Vagina (tissue), 2 donors: ENCODE results near the gene CPLANE1. TPM values are rescaled to one million over a fixed set of nuclear protein-coding genes. Genes with fewer than 3 reads are reported as not detected.

Source experiments
- DNase-seq, 2 donors: peaks; one replicate each; pipeline ENCODE4 v3.0.0-alpha.2; 2017; ENCODE audit errors: extremely low spot score in 2 of 2
- H3K27ac ChIP-seq: fragments of 200-600 bp; sonication (generic); one replicate; pipeline ENCODE4 v1.5.1; 2019
- H3K27me3 ChIP-seq: fragments of 200-600 bp; sonication (generic); one replicate; pipeline ENCODE4 v1.5.1; 2019
- H3K36me3 ChIP-seq, 2 donors: fragments of 200-600 bp; sonication (generic); one replicate each; pipeline ENCODE4 v1.5.1; 2017 to 2019
- H3K4me1 ChIP-seq: fragments of 200-600 bp; sonication (generic); one replicate; pipeline ENCODE4 v1.5.1; 2019
- H3K4me3 ChIP-seq, 2 donors: fragments of 200-600 bp; sonication (generic); 1 replicate in 1 of 2; 2 replicates in 1 of 2; pipeline ENCODE4 v1.5.1; 2016 to 2019
- H3K9me3 ChIP-seq: fragments of 200-600 bp; sonication (generic); one replicate; pipeline ENCODE4 v1.5.1; 2019
- POLR2A ChIP-seq, 2 donors: fragments of 450-650 bp; IDR thresholded peaks; one replicate each; pipeline ENCODE4 v1.6.1; 2017; ENCODE audit warnings: antibody characterized with exemption in 2 of 2, mild to moderate bottlenecking in 2 of 2, moderate library complexity in 2 of 2
- POLR2AphosphoS5 ChIP-seq, 2 donors: sonication (generic); formaldehyde crosslinking; IDR thresholded peaks; one replicate each; pipeline ENCODE4 v1.9.0; 2017; ENCODE audit warnings: antibody characterized with exemption in 2 of 2, mild to moderate bottlenecking in 2 of 2, low read depth in 1 of 2; ENCODE audit not compliant: insufficient read depth in 1 of 2
- intact Hi-C: fragments of 100-400 bp; cut with DNase I; formaldehyde crosslinking; loops from one replicate; pipeline ENCODE4 v1.15.1; 2023
- total RNA-seq: library from RNA; depleted of rRNA; stranded (reverse); fragments of >200 nt; gene quantifications from one replicate; pipeline ENCODE4 v1.2.3, GENCODE V29; 2016
- TF ChIP-seq, protein P1 (sequence below), 3 experiments: fragments of 450-650 bp in 2 of 3; fragments of 200-600 bp in 1 of 3; sonication (generic) in 1 of 3; IDR thresholded peaks; one replicate each; pipeline ENCODE4 v1.5.1; 2017 to 2019; ENCODE audit warnings: antibody characterized with exemption in 3 of 3, mild to moderate bottlenecking in 2 of 3, moderate library complexity in 2 of 3

CPLANE1 gene
- total RNA-seq, 1 donor from 2014 or later: 26.5 TPM

DNA sequence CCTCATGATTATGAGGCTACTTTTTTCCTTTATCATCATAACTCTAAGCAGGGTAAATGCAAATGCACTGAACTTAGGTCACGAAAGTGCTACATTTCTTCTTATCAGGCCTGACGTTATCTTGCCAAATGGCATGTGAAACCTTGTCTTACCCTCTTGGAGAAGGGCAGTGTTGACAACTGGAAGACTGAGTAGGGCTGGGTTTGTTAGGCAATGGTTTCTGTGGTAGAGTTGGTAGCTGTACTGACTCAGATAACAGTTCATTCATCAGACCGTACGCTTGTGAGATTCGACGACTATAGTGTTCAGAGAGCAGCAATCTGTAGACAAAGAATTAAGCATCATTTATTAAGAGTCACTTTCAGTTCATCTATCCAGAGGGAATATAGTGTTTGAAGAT, 127.7 kb downstream of the CPLANE1 start:
- H3K4me3 ChIP-seq: no peak overlapping the region
- H3K27ac ChIP-seq: no peak overlapping the region
- DNase-seq: no peak
- no peaks in the 10 kb centered on the region for H3K27me3 ChIP-seq
- H3K36me3 ChIP-seq: peaks cover 4 to 32% of the 10 kb centered on the region in 2 donors
- no peaks in the 10 kb centered on the region for H3K9me3 ChIP-seq
- intact Hi-C loops: no loop called here
- TF ChIP-seq POLR2AphosphoS5 (IDR thresholded peaks at IDR 0.05; ENCODE audit: insufficient read depth in 1 of 2, low read depth in 1 of 2): no peak
- TF ChIP-seq POLR2A (IDR thresholded peaks at IDR 0.05): no peak
- no peaks in the 10 kb centered on the region for H3K4me1 ChIP-seq

DNA sequence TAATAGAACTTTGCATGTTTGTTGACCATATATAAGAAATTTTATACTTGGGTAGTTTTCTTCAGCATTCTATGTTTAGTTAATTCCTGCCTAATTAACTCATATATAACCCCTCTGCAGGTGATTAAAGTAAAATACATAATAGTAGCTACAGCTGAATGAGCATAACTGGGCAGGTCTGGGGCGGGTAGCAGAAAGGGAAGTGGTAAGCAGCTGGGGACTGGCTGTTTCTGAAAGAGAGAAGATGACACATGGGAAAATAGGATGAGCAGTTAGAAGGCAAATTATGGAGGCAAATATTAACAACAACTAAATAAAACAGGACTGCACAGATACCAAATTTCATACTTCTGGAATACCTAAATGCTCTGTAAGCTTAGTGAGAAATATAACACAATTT, 128.1 kb downstream of the CPLANE1 start:
- TF ChIP-seq, protein P1, sequence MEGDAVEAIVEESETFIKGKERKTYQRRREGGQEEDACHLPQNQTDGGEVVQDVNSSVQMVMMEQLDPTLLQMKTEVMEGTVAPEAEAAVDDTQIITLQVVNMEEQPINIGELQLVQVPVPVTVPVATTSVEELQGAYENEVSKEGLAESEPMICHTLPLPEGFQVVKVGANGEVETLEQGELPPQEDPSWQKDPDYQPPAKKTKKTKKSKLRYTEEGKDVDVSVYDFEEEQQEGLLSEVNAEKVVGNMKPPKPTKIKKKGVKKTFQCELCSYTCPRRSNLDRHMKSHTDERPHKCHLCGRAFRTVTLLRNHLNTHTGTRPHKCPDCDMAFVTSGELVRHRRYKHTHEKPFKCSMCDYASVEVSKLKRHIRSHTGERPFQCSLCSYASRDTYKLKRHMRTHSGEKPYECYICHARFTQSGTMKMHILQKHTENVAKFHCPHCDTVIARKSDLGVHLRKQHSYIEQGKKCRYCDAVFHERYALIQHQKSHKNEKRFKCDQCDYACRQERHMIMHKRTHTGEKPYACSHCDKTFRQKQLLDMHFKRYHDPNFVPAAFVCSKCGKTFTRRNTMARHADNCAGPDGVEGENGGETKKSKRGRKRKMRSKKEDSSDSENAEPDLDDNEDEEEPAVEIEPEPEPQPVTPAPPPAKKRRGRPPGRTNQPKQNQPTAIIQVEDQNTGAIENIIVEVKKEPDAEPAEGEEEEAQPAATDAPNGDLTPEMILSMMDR (IDR thresholded peaks at IDR 0.05): no peak
- TF ChIP-seq POLR2AphosphoS5 (IDR thresholded peaks at IDR 0.05; ENCODE audit: insufficient read depth in 1 of 2, low read depth in 1 of 2): no peak
- no peak for TF ChIP-seq POLR2A (IDR thresholded peaks at IDR 0.05)
- H3K9me3 ChIP-seq: no peaks in the 10 kb centered on the region
- peaks cover 4 to 36% of the 10 kb centered on the region in 2 donors for H3K36me3 ChIP-seq
- no peak overlapping the region for H3K4me3 ChIP-seq
- no peaks in the 10 kb centered on the region for H3K4me1 ChIP-seq
- H3K27ac ChIP-seq: no peak overlapping the region
- H3K27me3 ChIP-seq: no peaks in the 10 kb centered on the region
- intact Hi-C loops: no loop called here
- DNase-seq: no peak

GRCh38 chr5:37120270-37120669, 128.9 kb downstream of the CPLANE1 start:
- Histone ChIP-seq H3K4me1 (no peaks in the 10 kb centered on the region), H3K4me3 (no peak overlapping the region), H3K36me3 (peaks cover 4 to 39% of the 10 kb centered on the region in 2 donors), H3K27ac (no peak overlapping the region), H3K9me3 (no peaks in the 10 kb centered on the region), H3K27me3 (no peaks in the 10 kb centered on the region)
- intact Hi-C loops: no loop called here
- TF ChIP-seq POLR2AphosphoS5 (IDR thresholded peaks at IDR 0.05; ENCODE audit: insufficient read depth in 1 of 2, low read depth in 1 of 2) (no peak), POLR2A (IDR thresholded peaks at IDR 0.05) (no peak)
- TF ChIP-seq, protein P1 (IDR thresholded peaks at IDR 0.05): no peak
- DNase-seq: no peak

GRCh38 chr5:37116359-37116758, 132.8 kb downstream of the CPLANE1 start:
- intact Hi-C loops: no loop called here
- DNase-seq: no peak
- H3K36me3 ChIP-seq: peaks cover 4 to 53% of the 10 kb centered on the region in 2 donors
- H3K27ac ChIP-seq: no peak overlapping the region
- no peaks in the 10 kb centered on the region for H3K4me1 ChIP-seq
- no peaks in the 10 kb centered on the region for H3K9me3 ChIP-seq
- H3K4me3 ChIP-seq: no peak overlapping the region
- TF ChIP-seq POLR2AphosphoS5 (IDR thresholded peaks at IDR 0.05; ENCODE audit: insufficient read depth in 1 of 2, low read depth in 1 of 2) (no peak), POLR2A (IDR thresholded peaks at IDR 0.05) (no peak)
- TF ChIP-seq, protein P1 (IDR thresholded peaks at IDR 0.05): no peak
- H3K27me3 ChIP-seq: no peaks in the 10 kb centered on the region

DNA sequence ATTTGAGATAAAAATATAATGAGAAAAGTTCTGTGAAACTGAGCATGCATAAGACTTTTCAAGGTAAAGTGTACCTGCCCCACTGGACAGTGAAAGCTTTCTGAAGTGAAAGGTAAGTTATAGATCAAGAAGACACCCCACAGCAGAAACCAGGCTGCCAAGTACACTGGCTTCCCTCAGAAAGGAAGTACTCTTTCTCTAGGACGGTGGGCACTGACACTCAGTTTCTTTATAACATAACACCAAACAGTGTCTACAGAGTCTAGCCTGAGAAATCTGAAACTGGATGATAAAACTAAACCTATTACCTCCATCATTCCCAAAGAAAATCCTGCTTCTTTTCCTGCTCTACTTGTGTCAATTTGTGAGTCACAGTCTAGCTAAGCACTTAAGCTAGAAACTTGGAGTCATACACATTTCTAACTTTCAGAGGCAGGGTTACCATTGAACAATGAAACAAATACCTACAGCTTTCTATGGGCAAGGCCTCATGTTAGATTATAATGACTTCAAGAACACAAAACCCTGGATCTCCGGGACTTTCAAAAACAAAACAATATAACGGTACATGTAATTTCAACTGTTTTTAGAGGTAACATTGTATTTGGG, 136.7 kb downstream of the CPLANE1 start:
- H3K9me3 ChIP-seq: no peaks in the 10 kb centered on the region
- H3K4me3 ChIP-seq: no peak overlapping the region
- H3K4me1 ChIP-seq: no peaks in the 10 kb centered on the region
- H3K27me3 ChIP-seq: no peaks in the 10 kb centered on the region
- no peak overlapping the region for H3K27ac ChIP-seq
- no peak for DNase-seq
- TF ChIP-seq POLR2AphosphoS5 (IDR thresholded peaks at IDR 0.05; ENCODE audit: insufficient read depth in 1 of 2, low read depth in 1 of 2) (no peak), POLR2A (IDR thresholded peaks at IDR 0.05) (no peak)
- TF ChIP-seq, protein P1 (IDR thresholded peaks at IDR 0.05): no peak
- peaks cover 2 to 32% of the 10 kb centered on the region in 2 donors for H3K36me3 ChIP-seq
- intact Hi-C loops: no loop called here
